ENCODE data around the gene CPA2. TPM values are rescaled to one million over a fixed set of nuclear protein-coding genes. Genes with fewer than 3 reads are reported as not detected.
A peak's percentile ranks its signal among the peaks of the same experiment; 100 is the strongest.

CPA2 gene
- total and polyA plus RNA-seq, 2 experiments from 2014 or later = 0.39 to 0.71 TPM

GRCh38 chr7:130273081-130273932, 6.6 kb downstream of the CPA2 start:
- Histone ChIP-seq H3K4me1 (ENCODE audit: low read depth) (peaks cover 32% of the 10 kb centered on the region), H3K27ac (peak overlapping the region; percentile 48), H3K27me3 (no peaks in the 10 kb centered on the region), H3K9me3 (ENCODE audit: low read depth) (no peaks in the 10 kb centered on the region), H3K4me3 (no peak overlapping the region), H3K36me3 (no peaks in the 10 kb centered on the region)
- no peak for TF ChIP-seq CTCF (IDR thresholded peaks at IDR 0.05; ENCODE audit: low read depth, low read length)
- peak; percentile 73 to 91 for DNase-seq (ENCODE audit: low read depth in 1 of 2, low spot score in 1 of 2)

- H3K4me3 ChIP-seq = no peak overlapping the region
- H3K4me1 ChIP-seq (ENCODE audit: low read depth) = peaks cover 32% of the 10 kb centered on the region
- no peaks in the 10 kb centered on the region for H3K9me3 ChIP-seq (ENCODE audit: low read depth)
- peak; percentile 14 for TF ChIP-seq CTCF (IDR thresholded peaks at IDR 0.05; ENCODE audit: low read depth, low read length)
- DNase-seq (ENCODE audit: low read depth in 1 of 2, low spot score in 1 of 2) = peak; percentile 11 to 88
- peak overlapping the region; percentile 33 for H3K27ac ChIP-seq
- H3K36me3 ChIP-seq = no peaks in the 10 kb centered on the region
- no peaks in the 10 kb centered on the region for H3K27me3 ChIP-seq
Observed at GRCh38 chr7:130273933-130274255, 7.2 kb downstream of the CPA2 start.

GRCh38 chr7:130274296-130274695, 7.6 kb downstream of the CPA2 start:
- Histone ChIP-seq H3K4me3 (no peak overlapping the region), H3K9me3 (ENCODE audit: low read depth) (no peaks in the 10 kb centered on the region), H3K4me1 (ENCODE audit: low read depth) (peaks cover 32% of the 10 kb centered on the region), H3K27ac (peak overlapping the region; percentile 33), H3K27me3 (no peaks in the 10 kb centered on the region), H3K36me3 (no peaks in the 10 kb centered on the region)
- no peak for TF ChIP-seq CTCF (IDR thresholded peaks at IDR 0.05; ENCODE audit: low read depth, low read length)
- no peak for DNase-seq (ENCODE audit: low read depth in 1 of 2, low spot score in 1 of 2)

GRCh38 chr7:130274983-130275591, 8.4 kb downstream of the CPA2 start:
- Histone ChIP-seq H3K4me1 (ENCODE audit: low read depth) (peaks cover 32% of the 10 kb centered on the region), H3K27ac (no peak overlapping the region), H3K9me3 (ENCODE audit: low read depth) (no peaks in the 10 kb centered on the region), H3K27me3 (no peaks in the 10 kb centered on the region), H3K4me3 (no peak overlapping the region), H3K36me3 (no peaks in the 10 kb centered on the region)
- DNase-seq (ENCODE audit: low read depth in 1 of 2, low spot score in 1 of 2) = peak in 1 of 2 donors; percentile 55
- TF ChIP-seq CTCF (IDR thresholded peaks at IDR 0.05; ENCODE audit: low read depth, low read length) = no peak

GRCh38 chr7:130275826-130276297, 9.2 kb downstream of the CPA2 start:
- Histone ChIP-seq H3K4me1 (ENCODE audit: low read depth) (peaks cover 32% of the 10 kb centered on the region), H3K9me3 (ENCODE audit: low read depth) (no peaks in the 10 kb centered on the region), H3K4me3 (no peak overlapping the region), H3K27ac (no peak overlapping the region), H3K27me3 (no peaks in the 10 kb centered on the region), H3K36me3 (no peaks in the 10 kb centered on the region)
- DNase-seq (ENCODE audit: low read depth in 1 of 2, low spot score in 1 of 2) = no peak
- TF ChIP-seq CTCF (IDR thresholded peaks at IDR 0.05; ENCODE audit: low read depth, low read length) = no peak

Data from cardiac muscle cell (in vitro differentiated cells and primary cell).